Tibial artery (tissue), 4 donors: Measurements from ENCODE around the gene CD207.

Experiments
- DNase-seq, 2 donors: peaks; one replicate each; pipeline ENCODE4 v3.0.0-alpha.2; 2019
- H3K27ac ChIP-seq, 2 donors: fragments of 200-600 bp; sonication (generic) in 1 of 2; 1 replicate in 1 of 2; 2 replicates in 1 of 2; pipeline ENCODE4 v1.5.1; 2018 to 2019; ENCODE audit warnings: mild to moderate bottlenecking in 1 of 2
- H3K27me3 ChIP-seq, 2 donors: fragments of 200-600 bp; sonication (generic) in 1 of 2; one replicate each; pipeline versions ENCODE4 v1.5.1 to v1.6.0; 2016 to 2019
- H3K36me3 ChIP-seq, 3 donors: fragments of 200-600 bp; sonication (generic) in 2 of 3; one replicate each; pipeline ENCODE4 v1.5.1; 2016 to 2019; ENCODE audit warnings: mild to moderate bottlenecking in 2 of 3
- H3K4me1 ChIP-seq, 4 donors: fragments of 200-600 bp; sonication (generic) in 2 of 4; 1 replicate in 3 of 4; 2 replicates in 1 of 4; pipeline ENCODE4 v1.5.1; 2016 to 2019
- H3K4me3 ChIP-seq, 2 donors: fragments of 200-600 bp; sonication (generic) in 1 of 2; 1 replicate in 1 of 2; 2 replicates in 1 of 2; pipeline ENCODE4 v1.5.1; 2018 to 2019; ENCODE audit warnings: mild to moderate bottlenecking in 2 of 2
- H3K9me3 ChIP-seq, 3 donors: fragments of 200-600 bp; sonication (generic) in 1 of 3; one replicate each; pipeline ENCODE4 v1.5.1; 2016 to 2019
- intact Hi-C: fragments of 100-400 bp; cut with DNase I; formaldehyde crosslinking; loops from one replicate; pipeline ENCODE4 v1.15.0; 2023; ENCODE audit warnings: low total_unique reads
- TF ChIP-seq, protein P1 (sequence below), 2 experiments: fragments of 200-600 bp in 1 of 2; fragments of 450-650 bp in 1 of 2; IDR thresholded peaks; one replicate each; pipeline ENCODE4 v1.5.1; 2017 to 2019; ENCODE audit warnings: antibody characterized with exemption in 2 of 2, mild to moderate bottlenecking in 1 of 2, moderate library complexity in 1 of 2

Gene CD207

DNA sequence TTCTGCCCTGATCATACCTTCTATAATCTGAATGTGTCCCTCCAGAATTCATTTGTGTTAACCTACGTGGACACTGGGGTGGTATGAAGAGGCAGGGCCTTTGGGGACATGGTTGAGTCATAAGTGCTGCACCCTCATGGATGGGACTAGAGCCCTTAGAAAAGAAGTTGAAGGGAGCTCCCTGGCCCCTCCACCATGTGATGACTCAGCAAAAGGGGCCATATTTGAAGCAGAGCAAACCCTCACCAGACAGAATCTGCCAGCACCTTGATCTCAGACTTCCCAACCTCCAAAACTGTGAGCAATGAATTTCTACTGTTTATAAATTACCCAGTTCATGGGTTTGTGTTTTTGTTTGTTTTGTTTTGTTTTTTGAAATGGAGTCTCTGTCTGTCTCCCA, 33.4 kb upstream of the CD207 start:
- no peak overlapping the region for H3K27ac ChIP-seq
- H3K9me3 ChIP-seq = no peaks in the 10 kb centered on the region
- peaks cover 0 to 41% of the 10 kb centered on the region in 2 donors for H3K27me3 ChIP-seq
- TF ChIP-seq, protein P1, sequence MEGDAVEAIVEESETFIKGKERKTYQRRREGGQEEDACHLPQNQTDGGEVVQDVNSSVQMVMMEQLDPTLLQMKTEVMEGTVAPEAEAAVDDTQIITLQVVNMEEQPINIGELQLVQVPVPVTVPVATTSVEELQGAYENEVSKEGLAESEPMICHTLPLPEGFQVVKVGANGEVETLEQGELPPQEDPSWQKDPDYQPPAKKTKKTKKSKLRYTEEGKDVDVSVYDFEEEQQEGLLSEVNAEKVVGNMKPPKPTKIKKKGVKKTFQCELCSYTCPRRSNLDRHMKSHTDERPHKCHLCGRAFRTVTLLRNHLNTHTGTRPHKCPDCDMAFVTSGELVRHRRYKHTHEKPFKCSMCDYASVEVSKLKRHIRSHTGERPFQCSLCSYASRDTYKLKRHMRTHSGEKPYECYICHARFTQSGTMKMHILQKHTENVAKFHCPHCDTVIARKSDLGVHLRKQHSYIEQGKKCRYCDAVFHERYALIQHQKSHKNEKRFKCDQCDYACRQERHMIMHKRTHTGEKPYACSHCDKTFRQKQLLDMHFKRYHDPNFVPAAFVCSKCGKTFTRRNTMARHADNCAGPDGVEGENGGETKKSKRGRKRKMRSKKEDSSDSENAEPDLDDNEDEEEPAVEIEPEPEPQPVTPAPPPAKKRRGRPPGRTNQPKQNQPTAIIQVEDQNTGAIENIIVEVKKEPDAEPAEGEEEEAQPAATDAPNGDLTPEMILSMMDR (IDR thresholded peaks at IDR 0.05) = no peak
- H3K4me3 ChIP-seq = no peak overlapping the region
- no peaks in the 10 kb centered on the region for H3K36me3 ChIP-seq
- intact Hi-C loops = no loop called here
- no peak for DNase-seq
- peaks cover 0 to 11% (median 8%) of the 10 kb centered on the region in 4 donors for H3K4me1 ChIP-seq

DNA sequence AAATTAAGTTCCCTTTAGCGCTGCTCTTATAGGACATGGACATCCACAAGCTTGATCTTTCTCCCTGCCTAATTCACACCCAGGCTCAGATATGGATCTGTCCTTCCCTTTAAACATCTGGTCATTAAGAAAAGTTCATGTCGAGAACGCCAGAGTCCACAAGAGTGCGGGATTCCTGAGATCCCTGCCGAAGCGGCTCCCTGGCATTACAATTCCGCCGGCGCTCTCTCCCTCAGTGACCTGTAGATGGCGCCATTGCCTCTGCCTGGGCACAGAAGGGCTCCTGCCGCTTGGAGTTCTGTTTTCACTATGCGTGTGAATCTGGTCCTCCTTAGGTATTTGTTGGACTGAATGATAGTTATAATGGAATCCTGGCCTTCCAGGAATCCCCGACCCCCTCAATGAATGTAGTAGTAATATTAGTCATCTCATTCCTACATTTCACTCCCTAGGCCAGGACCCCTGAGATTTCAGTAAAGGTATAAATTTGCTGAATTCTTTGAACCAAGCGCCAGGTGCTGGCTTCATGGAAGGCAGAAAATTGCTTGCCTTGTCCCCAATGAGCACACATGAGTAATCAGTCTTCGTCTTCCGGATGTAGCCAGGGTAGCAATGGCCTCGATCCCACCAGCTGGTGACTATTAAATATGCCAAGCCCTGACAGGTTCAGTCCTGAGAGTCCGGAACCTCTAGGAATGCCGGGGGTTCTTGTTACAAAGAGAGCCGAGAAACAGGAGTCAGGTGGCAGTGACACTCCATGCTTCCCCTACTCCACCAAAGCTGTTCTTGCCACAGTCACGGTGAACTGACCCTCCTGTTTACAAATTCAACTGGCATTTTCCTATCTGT, 26.4 kb upstream of the CD207 start:
- intact Hi-C loops = loop anchor here (5.0 kb wide), 1 partner anchor 85 kb away; no protein-coding TSS in a partner anchor
- Histone ChIP-seq H3K9me3 (no peaks in the 10 kb centered on the region), H3K27me3 (peaks cover 0 to 36% of the 10 kb centered on the region in 2 donors), H3K36me3 (no peaks in the 10 kb centered on the region), H3K27ac (no peak overlapping the region), H3K4me3 (no peak overlapping the region), H3K4me1 (peaks cover 0 to 3% (median 0%) of the 10 kb centered on the region in 4 donors)
- TF ChIP-seq, protein P1 (IDR thresholded peaks at IDR 0.05) = peak; percentile 70 to 97
- peak; percentile 75 to 80 for DNase-seq

DNA sequence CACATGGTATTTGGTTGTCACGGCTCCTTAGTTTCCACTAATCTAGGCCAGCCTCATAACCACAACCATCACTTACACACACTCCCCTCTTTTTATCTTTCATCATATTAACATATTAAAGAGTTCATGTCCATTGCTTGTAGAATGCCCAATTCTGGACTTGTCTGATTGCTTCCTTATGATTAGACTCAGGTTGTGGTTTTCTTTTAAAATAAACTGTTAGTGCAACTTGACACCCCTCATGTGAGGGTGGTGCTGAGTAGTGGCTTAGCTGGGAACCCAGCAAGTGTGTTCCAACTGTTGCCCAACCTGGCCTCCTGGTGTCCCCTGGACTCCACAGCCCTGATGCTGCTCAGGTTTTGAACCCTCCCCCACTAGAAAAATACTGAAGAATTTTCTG, 20.1 kb upstream of the CD207 start:
- DNase-seq = no peak
- Histone ChIP-seq H3K4me1 (no peaks in the 10 kb centered on the region), H3K36me3 (no peaks in the 10 kb centered on the region), H3K27me3 (peaks cover 0 to 7% of the 10 kb centered on the region in 2 donors), H3K9me3 (no peaks in the 10 kb centered on the region), H3K27ac (no peak overlapping the region), H3K4me3 (no peak overlapping the region)
- TF ChIP-seq, protein P1 (IDR thresholded peaks at IDR 0.05) = no peak
- intact Hi-C loops = no loop called here

DNA sequence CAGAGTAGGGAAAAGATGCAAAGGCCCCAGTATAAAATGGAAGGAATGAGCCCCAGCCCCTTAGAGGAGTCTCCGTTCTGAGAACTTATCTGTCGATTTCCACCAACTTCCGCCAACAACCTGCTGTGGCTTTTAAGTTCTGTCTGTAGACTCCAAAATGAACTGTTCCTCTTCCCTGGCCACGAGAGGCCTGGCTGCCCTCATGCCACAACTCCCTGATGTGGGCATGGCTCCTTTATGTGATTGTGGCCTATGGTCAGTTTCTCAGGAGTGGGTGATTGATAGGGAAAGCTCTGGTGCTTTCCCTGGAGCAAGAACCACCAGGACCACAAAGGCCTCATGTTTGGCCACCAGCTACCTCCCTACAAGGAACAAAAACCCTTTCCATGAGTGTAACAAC, 18.8 kb upstream of the CD207 start:
- TF ChIP-seq, protein P1 (IDR thresholded peaks at IDR 0.05) = no peak
- intact Hi-C loops = no loop called here
- no peaks in the 10 kb centered on the region for H3K36me3 ChIP-seq
- no peak overlapping the region for H3K4me3 ChIP-seq
- DNase-seq = no peak
- no peaks in the 10 kb centered on the region for H3K9me3 ChIP-seq
- H3K27me3 ChIP-seq = no peaks in the 10 kb centered on the region
- H3K4me1 ChIP-seq = no peaks in the 10 kb centered on the region
- no peak overlapping the region for H3K27ac ChIP-seq

DNA sequence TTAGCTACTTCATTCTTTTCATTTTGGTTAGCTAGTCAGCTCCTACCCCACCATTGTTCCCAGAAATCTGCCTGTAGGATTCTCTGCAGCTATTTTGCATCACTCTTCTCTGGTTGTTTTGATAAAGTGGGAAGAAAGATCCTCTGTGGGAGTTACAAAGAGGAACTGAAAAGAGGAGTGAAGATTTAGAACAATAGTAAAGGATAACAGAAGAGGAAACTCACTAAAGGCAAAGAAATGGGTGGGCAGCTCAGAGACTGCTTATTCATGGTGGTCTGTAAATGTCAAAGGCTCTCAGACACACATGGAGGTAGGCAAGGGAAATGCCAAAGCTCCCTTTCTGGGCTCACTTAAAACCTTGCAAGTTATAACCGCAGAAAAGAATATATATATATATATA, 17.2 kb upstream of the CD207 start:
- TF ChIP-seq, protein P1 (IDR thresholded peaks at IDR 0.05) = no peak
- H3K4me1 ChIP-seq = no peaks in the 10 kb centered on the region
- H3K4me3 ChIP-seq = no peak overlapping the region
- no peaks in the 10 kb centered on the region for H3K9me3 ChIP-seq
- H3K27me3 ChIP-seq = no peaks in the 10 kb centered on the region
- DNase-seq = no peak
- H3K27ac ChIP-seq = no peak overlapping the region
- intact Hi-C loops = no loop called here
- no peaks in the 10 kb centered on the region for H3K36me3 ChIP-seq
